GM18505 (cell line): ENCODE results near the gene PTPN13.

Source experiments
- ATAC-seq: cut with Tn5 transposase; IDR thresholded peaks from one replicate; pipeline ENCODE4 v1.9.1; 2021; ENCODE audit not compliant: unreplicated experiment
- POLR2A ChIP-seq: IDR thresholded peaks from 4 replicates; pipeline ENCODE4 v1.6.1; 2011; ENCODE audit warnings: borderline replicate concordance; ENCODE audit not compliant: insufficient read depth, insufficient read length; ENCODE audit errors: extremely low read depth

PTPN13 gene, protein sequence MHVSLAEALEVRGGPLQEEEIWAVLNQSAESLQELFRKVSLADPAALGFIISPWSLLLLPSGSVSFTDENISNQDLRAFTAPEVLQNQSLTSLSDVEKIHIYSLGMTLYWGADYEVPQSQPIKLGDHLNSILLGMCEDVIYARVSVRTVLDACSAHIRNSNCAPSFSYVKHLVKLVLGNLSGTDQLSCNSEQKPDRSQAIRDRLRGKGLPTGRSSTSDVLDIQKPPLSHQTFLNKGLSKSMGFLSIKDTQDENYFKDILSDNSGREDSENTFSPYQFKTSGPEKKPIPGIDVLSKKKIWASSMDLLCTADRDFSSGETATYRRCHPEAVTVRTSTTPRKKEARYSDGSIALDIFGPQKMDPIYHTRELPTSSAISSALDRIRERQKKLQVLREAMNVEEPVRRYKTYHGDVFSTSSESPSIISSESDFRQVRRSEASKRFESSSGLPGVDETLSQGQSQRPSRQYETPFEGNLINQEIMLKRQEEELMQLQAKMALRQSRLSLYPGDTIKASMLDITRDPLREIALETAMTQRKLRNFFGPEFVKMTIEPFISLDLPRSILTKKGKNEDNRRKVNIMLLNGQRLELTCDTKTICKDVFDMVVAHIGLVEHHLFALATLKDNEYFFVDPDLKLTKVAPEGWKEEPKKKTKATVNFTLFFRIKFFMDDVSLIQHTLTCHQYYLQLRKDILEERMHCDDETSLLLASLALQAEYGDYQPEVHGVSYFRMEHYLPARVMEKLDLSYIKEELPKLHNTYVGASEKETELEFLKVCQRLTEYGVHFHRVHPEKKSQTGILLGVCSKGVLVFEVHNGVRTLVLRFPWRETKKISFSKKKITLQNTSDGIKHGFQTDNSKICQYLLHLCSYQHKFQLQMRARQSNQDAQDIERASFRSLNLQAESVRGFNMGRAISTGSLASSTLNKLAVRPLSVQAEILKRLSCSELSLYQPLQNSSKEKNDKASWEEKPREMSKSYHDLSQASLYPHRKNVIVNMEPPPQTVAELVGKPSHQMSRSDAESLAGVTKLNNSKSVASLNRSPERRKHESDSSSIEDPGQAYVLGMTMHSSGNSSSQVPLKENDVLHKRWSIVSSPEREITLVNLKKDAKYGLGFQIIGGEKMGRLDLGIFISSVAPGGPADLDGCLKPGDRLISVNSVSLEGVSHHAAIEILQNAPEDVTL (N-terminal part only)

DNA sequence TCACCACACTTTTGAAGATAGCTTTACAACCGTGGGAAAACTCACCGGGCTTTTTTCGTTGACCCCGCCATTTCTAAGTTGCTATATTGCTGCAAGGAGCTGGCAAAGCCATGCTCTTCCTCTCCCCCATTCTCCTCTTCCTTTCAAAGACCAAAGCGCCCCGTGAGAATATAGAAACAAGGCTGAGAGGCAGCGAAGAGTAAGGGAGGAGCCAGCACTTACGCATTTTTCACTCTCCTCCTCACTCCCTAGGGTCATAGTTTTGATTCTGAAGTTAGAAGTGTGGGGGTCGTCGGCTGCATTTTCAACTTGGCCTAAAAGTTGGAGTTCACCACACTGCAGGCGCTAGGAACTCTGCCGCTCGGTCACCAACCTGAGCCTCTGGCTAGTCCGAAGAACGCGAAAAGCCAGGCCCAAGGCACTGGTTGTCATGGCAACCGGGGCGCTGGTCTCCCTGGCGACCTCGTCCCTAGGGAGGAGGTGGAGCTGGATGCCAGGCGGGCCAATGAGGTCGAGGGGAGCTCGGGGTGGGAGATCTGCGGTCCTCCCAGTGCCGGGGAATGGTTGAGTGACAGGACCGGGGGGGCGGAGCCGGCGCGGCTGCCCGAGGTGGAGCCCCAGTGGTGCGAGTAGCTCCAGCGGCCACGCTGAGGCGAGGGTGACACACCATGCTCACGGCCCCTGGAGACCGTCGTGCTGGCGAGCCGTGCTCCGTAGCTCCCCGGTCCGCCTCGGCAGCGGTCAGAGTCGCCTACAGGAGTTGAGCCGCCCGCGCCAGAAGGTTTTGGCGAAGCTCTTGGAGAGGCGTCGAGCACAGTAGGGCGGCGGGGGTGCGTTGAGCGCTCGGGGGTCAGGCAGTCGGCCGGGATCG, at the start of gene PTPN13:
PTPN13 (plus strand) TSS at position 628 of the 871 bp plus-strand sequence. CDS start 40,942 bp downstream, outside the sequence.
- ATAC-seq: peak; percentile 96
- peak; percentile 49 for TF ChIP-seq POLR2A

DNA sequence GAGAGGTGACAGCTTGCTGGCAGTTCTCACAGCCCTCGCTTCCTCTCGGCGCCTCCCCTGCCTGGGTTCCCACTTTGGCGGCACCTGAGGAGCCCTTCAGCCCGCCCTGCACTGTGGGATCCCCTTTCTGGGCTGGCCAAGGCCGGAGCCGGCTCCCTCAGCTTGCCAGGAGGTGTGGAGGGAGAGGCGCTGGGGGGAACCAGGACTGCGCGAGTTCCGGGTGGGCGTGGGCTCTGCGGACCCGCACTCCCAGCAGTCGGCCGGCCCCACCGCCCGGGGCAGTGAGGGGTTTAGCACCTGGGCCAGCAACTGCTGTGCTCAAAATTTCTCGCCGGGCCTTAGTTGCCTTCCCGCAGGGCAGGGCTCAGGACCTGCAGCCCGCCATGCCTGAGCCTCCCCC, 47.0 kb upstream of the PTPN13 start:
- no peak for TF ChIP-seq POLR2A
- ATAC-seq: no peak

DNA sequence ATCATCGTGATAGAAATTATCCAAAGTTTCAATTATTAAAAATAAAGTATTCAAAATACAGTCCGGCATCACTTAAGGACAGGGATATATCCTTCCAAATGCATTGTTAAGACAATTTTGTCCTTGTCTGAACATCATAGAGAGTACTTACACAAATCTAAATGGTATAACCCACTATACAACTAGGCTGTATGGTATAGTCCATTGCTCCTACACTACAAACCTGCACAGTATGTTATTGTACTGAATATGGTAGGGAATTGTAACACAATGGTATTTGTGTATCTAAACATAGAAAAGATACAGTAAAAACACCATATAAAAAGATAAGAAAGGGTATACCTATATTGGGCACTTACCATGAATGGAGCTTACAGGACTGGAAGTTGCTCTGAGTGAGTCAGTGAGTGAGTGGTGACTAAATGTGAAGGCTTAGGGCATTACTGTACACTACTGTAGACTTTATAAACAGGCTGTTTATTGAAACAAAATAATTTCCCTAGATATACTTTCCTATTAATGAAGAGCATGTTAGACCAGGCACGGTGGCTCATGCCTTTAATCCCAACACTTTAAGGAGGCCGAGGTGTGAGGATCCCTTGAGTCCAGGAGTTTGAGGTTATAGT, 44.8 kb upstream of the PTPN13 start:
- no peak for ATAC-seq

DNA sequence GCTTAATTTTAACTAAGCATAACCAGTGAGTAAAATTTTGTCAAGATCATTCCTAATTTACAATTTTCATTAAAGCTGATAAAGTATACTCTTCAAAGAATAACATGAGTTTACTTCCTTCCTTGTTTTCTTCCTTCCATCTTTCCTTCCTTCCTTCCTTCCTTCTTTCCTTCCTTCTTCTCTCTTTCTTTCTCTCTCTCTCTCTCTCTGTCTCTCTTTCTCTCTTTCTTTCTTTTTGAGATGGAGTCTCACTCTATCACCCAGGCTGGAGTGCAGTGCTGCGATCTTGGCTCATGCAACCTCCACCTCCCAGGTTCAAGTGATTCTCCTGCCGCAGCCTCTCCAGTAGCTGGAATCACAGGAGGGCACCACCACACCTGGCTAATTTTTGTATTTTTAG, 42.7 kb upstream of the PTPN13 start:
- no peak for TF ChIP-seq POLR2A
- no peak for ATAC-seq

More for the DNA sequence above, 44.8 kb upstream of the PTPN13 start:
- no peak for TF ChIP-seq POLR2A

DNA sequence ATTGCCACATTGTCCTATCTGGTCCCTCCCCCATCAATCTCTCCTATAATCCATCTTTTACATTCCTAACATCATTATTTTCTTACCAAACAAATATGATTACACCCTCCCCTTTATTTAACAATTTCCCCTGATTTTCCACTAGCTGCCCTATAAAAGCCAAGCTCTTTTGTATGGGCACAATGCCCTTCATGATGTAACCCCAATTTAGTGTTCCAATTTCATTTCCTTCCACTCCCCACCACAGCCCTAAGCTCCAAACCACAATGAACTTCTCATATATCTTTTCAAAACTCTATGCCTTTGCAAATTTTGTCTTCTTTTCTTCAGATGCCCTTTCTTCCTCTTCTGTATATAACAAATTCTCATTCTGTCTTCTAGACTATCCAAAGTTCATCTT, 39.5 kb upstream of the PTPN13 start:
- no peak for ATAC-seq

DNA sequence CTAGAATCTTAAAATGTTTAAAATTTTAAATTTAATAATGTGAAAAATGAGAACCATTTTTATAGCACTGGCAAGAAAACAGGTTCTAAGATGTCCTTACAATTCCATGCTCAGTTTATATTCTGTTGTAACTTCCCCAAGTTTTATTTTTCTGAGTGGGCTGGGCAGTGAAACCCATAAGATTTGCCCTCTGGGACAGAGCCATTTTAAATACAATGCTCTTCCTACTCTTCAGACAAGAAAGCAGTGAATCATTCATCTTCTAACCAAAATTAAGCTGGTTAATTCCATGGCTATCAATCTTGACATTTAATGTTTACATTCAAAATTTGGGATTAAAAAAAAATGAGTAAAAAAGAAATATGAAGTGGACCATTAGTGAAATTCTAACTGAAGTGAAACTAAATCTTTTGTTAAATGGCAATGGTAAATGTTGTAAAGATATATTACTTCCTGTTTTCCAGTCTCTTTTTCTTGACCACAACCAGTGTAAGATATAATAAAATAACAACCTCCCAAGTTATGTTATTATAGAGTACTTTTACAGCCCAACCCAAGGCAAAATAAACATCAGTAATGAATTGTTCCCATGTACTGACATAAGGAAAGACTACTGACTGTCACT, 37.2 kb upstream of the PTPN13 start:
- TF ChIP-seq POLR2A: no peak
- peak; percentile 52 for ATAC-seq

More for the DNA sequence above, 39.5 kb upstream of the PTPN13 start:
- no peak for TF ChIP-seq POLR2A

DNA sequence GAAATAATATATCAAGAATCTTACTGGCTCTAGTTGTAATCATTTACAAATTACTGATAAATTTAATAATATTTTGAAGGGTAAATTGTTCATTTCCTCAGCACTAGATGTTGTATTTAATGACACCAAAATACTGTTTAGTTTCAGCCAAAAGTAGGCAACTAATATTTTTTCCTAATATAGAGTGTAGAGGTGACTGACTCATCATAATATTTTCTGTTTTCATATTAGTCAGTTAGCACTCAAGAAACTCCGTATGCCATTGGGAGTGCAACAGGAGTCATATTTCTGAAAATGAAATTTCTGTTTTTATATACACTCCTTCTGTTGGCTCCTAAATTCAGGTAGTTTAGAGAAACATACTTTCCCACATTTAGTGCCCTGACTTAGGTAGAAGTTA, 36.6 kb upstream of the PTPN13 start:
- peak; percentile 90 for ATAC-seq
- TF ChIP-seq POLR2A: no peak

DNA sequence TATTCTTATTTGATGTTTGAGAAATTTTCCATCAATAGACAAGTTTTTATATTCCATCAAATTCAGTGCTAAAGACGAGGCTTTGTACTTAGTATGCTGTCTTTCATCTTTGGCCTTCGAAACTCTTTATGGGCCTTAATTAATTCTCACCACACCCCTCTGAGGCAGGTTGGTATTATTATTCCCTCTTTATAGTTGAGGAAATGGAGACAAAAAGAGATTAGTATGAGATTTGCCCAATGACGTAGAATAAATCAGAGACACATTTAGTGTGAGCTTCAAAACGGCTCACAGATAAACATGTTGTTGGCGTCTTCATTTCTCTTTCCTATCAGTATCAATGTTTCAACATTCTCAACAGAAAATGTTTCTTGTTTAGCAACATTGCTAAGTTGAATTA, 35.9 kb upstream of the PTPN13 start:
- no peak for TF ChIP-seq POLR2A
- ATAC-seq: no peak

DNA sequence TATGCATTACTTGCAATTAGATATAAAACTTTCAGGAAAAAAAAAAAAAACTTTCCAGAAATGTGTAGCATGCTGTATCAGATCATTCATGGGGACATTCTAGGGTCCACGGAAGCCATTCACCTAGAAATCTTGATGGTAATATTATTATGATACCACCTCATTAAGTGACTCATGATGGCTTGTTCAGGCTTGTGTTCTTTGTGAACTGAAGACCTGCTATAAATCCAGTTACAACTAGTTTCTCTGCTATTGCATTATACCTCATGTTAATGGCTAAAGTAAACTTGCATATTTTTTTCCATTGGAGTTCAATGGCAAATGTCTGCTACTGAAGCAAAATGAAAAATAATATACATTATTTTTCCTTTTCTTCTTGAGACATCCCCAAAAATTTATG, 35.3 kb upstream of the PTPN13 start:
- ATAC-seq: no peak
- no peak for TF ChIP-seq POLR2A

DNA sequence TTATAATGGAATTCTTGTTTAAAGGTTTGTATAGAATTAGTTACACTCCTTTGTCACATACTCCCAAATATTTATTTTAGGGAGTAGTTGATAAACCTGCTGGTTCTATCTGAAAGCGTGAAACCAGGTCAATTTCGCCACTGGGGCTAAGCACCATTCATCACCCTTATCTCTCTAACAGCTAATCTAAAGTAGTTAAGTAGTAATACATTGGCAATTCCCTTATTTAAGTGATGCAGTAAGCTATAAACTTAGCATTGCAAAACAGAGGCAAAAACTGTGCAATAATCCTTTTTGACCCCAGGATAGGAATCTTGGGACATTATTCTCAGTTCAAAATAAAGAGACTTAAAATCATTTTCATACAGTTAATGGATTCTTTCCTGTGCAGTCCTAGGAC, 33.7 kb upstream of the PTPN13 start:
- no peak for ATAC-seq
- no peak for TF ChIP-seq POLR2A

DNA sequence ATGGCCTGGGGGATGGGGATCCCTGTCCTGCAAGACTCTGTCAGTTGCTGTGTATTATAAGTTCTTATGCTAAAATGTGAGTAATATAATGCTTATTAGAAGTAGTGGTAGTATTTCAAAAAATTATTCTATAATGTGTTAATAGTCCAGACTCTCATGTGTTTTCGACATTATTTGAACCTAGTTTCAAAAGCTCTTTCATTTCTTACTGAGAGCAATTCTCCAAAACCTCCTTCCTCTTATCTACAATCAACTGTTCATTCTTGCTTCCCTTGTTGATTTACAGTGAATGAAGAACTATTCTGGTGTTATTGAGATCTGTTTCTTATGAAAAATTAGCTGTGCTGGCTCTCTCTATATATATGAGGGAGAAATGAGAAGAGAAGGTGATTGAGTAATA, 32.9 kb upstream of the PTPN13 start:
- TF ChIP-seq POLR2A: no peak
- ATAC-seq: no peak
